HepG2 (cell line): Measurements from ENCODE around the gene MFRP. TPM values are rescaled to one million over a fixed set of nuclear protein-coding genes. Genes with fewer than 3 reads are reported as not detected.

Experiments used
- ATAC-seq: fragments of 200-7000 bp; cut with Tn5 transposase; 3 replicates; pipeline ENCODE4 v1.9.1; 2020; ENCODE audit warnings: mild to moderate bottlenecking, moderate library complexity
- BruUV-seq: library from RNA; stranded (reverse); fragments of 400-500 nt; replicated peaks from 2 replicates; lab custom pipeline; 2021; lab: Mats Ljungman, UMichigan
- CTCF ChIA-PET: fragments of 300-600 bp; formaldehyde crosslinking; extraction: SDS; loops from one replicate; lab custom pipeline; 2021; ENCODE audit warnings: low total read pairs, inconsistent platforms, low intra/inter-chr PET ratio; lab: Yijun Ruan, JAX
- POLR2A ChIA-PET: fragments of 350-600 bp; sonication (Branson Sonifier 250); formaldehyde crosslinking; loops from one replicate; lab custom pipeline; 2020; ENCODE audit warnings: antibody characterized with exemption, inconsistent platforms; lab: Yijun Ruan, JAX
- DNase-seq: peaks from one replicate; pipeline ENCODE4 v3.0.0-alpha.2; 2015; ENCODE audit warnings: low spot score
- FAIRE-seq: peaks from 3 replicates; lab custom pipeline; 2011; peaks lifted over from hg19 to GRCh38; lab: Jason Lieb, UNC
- H2AFZ ChIP-seq: one replicate; pipeline ENCODE4 v1.6.1; 2011; ENCODE audit warnings: low read length, inconsistent platforms
- H3K27ac ChIP-seq: fragments of 300-600 bp; 3 replicates; pipeline ENCODE4 v1.8.0; 2011; ENCODE audit warnings: mixed run types, mild to moderate bottlenecking, mixed read lengths, low read length, inconsistent platforms; ENCODE audit not compliant: insufficient read depth; ENCODE audit errors: extremely low read length
- H3K27me3 ChIP-seq, 2 experiments: fragments of 200-600 bp in 1 of 2; 2 replicates in 1 of 2; 3 replicates in 1 of 2; pipeline versions ENCODE4 v1.6.0 to v1.8.0; 2011; ENCODE audit warnings: low read length in 2 of 2, mild to moderate bottlenecking in 2 of 2, moderate library complexity in 2 of 2, inconsistent platforms in 1 of 2; ENCODE audit not compliant: insufficient read depth in 2 of 2, control insufficient read depth in 1 of 2
- H3K36me3 ChIP-seq, 2 experiments: fragments of 200-600 bp in 1 of 2; replicated peaks in 1 of 2; 2 replicates in 1 of 2; 3 replicates in 1 of 2; pipeline versions ENCODE4 v1.5.1 to v1.8.0; 2011; ENCODE audit warnings: low read length in 2 of 2, inconsistent platforms in 1 of 2; ENCODE audit not compliant: insufficient read depth in 2 of 2, control insufficient read depth in 1 of 2
- H3K4me1 ChIP-seq: 2 replicates; pipeline ENCODE4 v1.5.1; 2012; ENCODE audit warnings: low read length, inconsistent platforms; ENCODE audit not compliant: insufficient read depth
- H3K4me2 ChIP-seq: 2 replicates; pipeline ENCODE4 v1.6.0; 2011; ENCODE audit warnings: low read depth, low read length, inconsistent platforms
- H3K4me3 ChIP-seq, 3 experiments: fragments of 200-600 bp in 1 of 3; sonication (generic), shearing (Covaris generic) in 1 of 3; replicated peaks in 1 of 3; 2 replicates each; pipeline ENCODE4 v1.5.1; 2011 to 2016; ENCODE audit warnings: low read length in 3 of 3, inconsistent platforms in 2 of 3, low read depth in 2 of 3, mild to moderate bottlenecking in 2 of 3, control low read depth in 1 of 3, mixed read lengths in 1 of 3; ENCODE audit not compliant: insufficient read depth in 1 of 3
- H3K79me2 ChIP-seq: one replicate; pipeline ENCODE4 v1.6.1; 2011; ENCODE audit warnings: low read length, inconsistent platforms; ENCODE audit not compliant: insufficient read depth
- H3K9ac ChIP-seq: 2 replicates; pipeline ENCODE4 v1.6.0; 2011; ENCODE audit warnings: mild to moderate bottlenecking, low read depth, low read length, inconsistent platforms; ENCODE audit not compliant: insufficient read depth
- H3K9me3 ChIP-seq: 2 replicates; pipeline ENCODE4 v1.5.1; 2012; ENCODE audit warnings: mild to moderate bottlenecking, low read length
- H4K20me1 ChIP-seq: 2 replicates; pipeline ENCODE4 v1.6.0; 2011; ENCODE audit warnings: inconsistent platforms, mild to moderate bottlenecking, low read length, moderate library complexity; ENCODE audit not compliant: insufficient read depth
- EED ChIP-seq: sonication (generic); formaldehyde crosslinking; IDR thresholded peaks from 2 replicates; pipeline ENCODE4 v1.5.0; 2020; ENCODE audit warnings: mild to moderate bottlenecking, missing genetic modification reagents
- GLI4 ChIP-seq: sonication (generic); formaldehyde crosslinking; IDR thresholded peaks from 2 replicates; pipeline ENCODE4 v1.5.1; 2020; ENCODE audit warnings: missing genetic modification reagents, mild to moderate bottlenecking, moderate library complexity, borderline replicate concordance
- HNRNPK ChIP-seq: fragments of 200-400 bp; formaldehyde crosslinking; IDR thresholded peaks from 2 replicates; pipeline ENCODE4 v1.6.1; 2018; ENCODE audit warnings: low read length, low read depth, moderate library complexity, mild to moderate bottlenecking; ENCODE audit not compliant: poor library complexity, severe bottlenecking
- IRF2 ChIP-seq: IDR thresholded peaks from 2 replicates; pipeline ENCODE4 v1.6.1; 2018; ENCODE audit warnings: missing genetic modification reagents, missing compliant biosample characterization
- MNT ChIP-seq: fragments of 450-650 bp; IDR thresholded peaks from 2 replicates; pipeline ENCODE4 v1.6.1; 2016
- MXI1 ChIP-seq: IDR thresholded peaks from 3 replicates; pipeline ENCODE4 v1.6.1; 2012; ENCODE audit warnings: low read depth, low read length, inconsistent platforms, borderline replicate concordance
- PHB2 ChIP-seq: fragments of 450-650 bp; IDR thresholded peaks from 2 replicates; pipeline ENCODE4 v1.6.1; 2018; ENCODE audit not compliant: partially characterized antibody
- PPARG ChIP-seq: conservative IDR thresholded peaks from 2 replicates; pipeline ENCODE4 v1.6.1; 2016; ENCODE audit warnings: missing biosample characterization, missing genetic modification reagents
- SMAD3 ChIP-seq: sonication (generic); formaldehyde crosslinking; IDR thresholded peaks from 2 replicates; pipeline ENCODE4 v1.4.0; 2020; ENCODE audit warnings: missing genetic modification reagents
- SMAD9 ChIP-seq: sonication (generic); formaldehyde crosslinking; IDR thresholded peaks from 2 replicates; pipeline ENCODE4 v1.5.1; 2020; ENCODE audit warnings: mild to moderate bottlenecking, missing genetic modification reagents
- SP140L ChIP-seq: sonication (generic); formaldehyde crosslinking; IDR thresholded peaks from 2 replicates; pipeline ENCODE4 v1.4.0; 2020; ENCODE audit warnings: missing genetic modification reagents, borderline replicate concordance
- TBP ChIP-seq: sonication (generic); formaldehyde crosslinking; IDR thresholded peaks from 2 replicates; pipeline ENCODE4 v1.5.0; 2020; ENCODE audit warnings: missing genetic modification reagents
- ZNF460 ChIP-seq: sonication (generic); formaldehyde crosslinking; IDR thresholded peaks from 2 replicates; pipeline ENCODE4 v1.5.1; 2020; ENCODE audit warnings: missing genetic modification reagents, mild to moderate bottlenecking, borderline replicate concordance
- ZNF484 ChIP-seq: sonication (generic); formaldehyde crosslinking; IDR thresholded peaks from 2 replicates; pipeline ENCODE4 v1.5.1; 2020; ENCODE audit warnings: mild to moderate bottlenecking, low read depth, missing genetic modification reagents, borderline replicate concordance
- ZNF569 ChIP-seq: sonication (generic); formaldehyde crosslinking; IDR thresholded peaks from 2 replicates; pipeline ENCODE4 v1.5.0; 2020; ENCODE audit warnings: mild to moderate bottlenecking, missing genetic modification reagents, moderate library complexity, borderline replicate concordance
- ZNF570 ChIP-seq: sonication (generic); formaldehyde crosslinking; IDR thresholded peaks from 2 replicates; pipeline ENCODE4 v1.4.0; 2020; ENCODE audit warnings: mild to moderate bottlenecking, missing genetic modification reagents, borderline replicate concordance
- ZNF572 ChIP-seq: sonication (generic); formaldehyde crosslinking; IDR thresholded peaks from 2 replicates; pipeline ENCODE4 v1.5.1; 2020; ENCODE audit warnings: mild to moderate bottlenecking, missing genetic modification reagents
- ZNF883 ChIP-seq: sonication (generic); formaldehyde crosslinking; IDR thresholded peaks from 2 replicates; pipeline ENCODE4 v1.5.1; 2020; ENCODE audit warnings: mild to moderate bottlenecking, missing genetic modification reagents; ENCODE audit errors: not compliant biosample characterization
- WGBS: methylation state at CpG from one replicate; pipeline ENCODE4 v1.1.6; 2017; ENCODE audit warnings: low lambda C conversion rate; 5-methylcytosine and 5-hydroxymethylcytosine counted together
- in situ Hi-C: cut with HindIII; loops from 2 replicates; pipeline ENCODE4 v1.10.0; 2017; ENCODE audit warnings: low pct_unique_long_range_greater_than_20kb; ENCODE audit not compliant: extremely low pct_ligation_motif_present
- intact Hi-C: fragments of 100-400 bp; cut with micrococcal nuclease; formaldehyde crosslinking; loops from one replicate; pipeline ENCODE4 v1.10.0; 2022; ENCODE audit not compliant: unreplicated experiment
- polyA plus RNA-seq, 8 experiments: library from polyadenylated mRNA; depleted of rRNA in 3 of 8; stranded (reverse) in 7 of 8; unstranded in 1 of 8; fragments of >200 nt; fragmentation: Illumina TruSeq in 4 of 8; extraction: Trizol in 4 of 8; gene quantifications; 2 replicates each; pipeline versions ENCODE4 v1.2.1 to v1.2.3, GENCODE V29; 2011 to 2016; ENCODE audit warnings: low read depth in 4 of 8, missing spikeins in 1 of 8, mixed read lengths in 1 of 8; ENCODE audit not compliant: insufficient read depth in 1 of 8
- total RNA-seq, 5 experiments: library from RNA; depleted of rRNA; stranded (reverse); fragments of >200 nt; fragmentation: Illumina TruSeq; extraction: Trizol; gene quantifications; 2 replicates each; pipeline ENCODE4 v1.2.3, GENCODE V29; 2016; ENCODE audit warnings: low read depth in 1 of 5

The MFRP gene
- total and polyA plus RNA-seq, 2 of the 13 experiments (the other 11 are each of a cell fraction or from before 2014, with no cell fraction given), result not detected

DNA sequence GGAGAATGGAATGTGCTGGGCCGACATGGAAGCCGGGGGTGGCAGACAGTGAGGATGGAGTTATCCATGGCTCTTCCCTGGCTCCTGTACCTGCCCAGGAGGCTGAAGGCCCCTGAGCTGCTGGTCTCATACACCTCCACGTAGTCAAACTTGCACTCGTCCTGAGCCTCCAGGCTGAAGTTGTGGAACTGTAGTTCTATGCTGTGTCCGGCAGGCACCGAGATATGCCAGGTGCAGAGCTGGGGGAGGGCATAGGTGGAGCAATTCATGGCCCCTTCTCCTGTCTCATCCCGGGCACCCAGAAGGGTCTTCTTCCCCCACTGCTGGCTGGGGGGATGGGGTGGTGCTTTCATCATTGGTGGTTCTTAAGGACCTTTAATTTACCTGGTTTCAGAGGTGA, 2.8 kb downstream of the MFRP start:
- no peak for FAIRE-seq
- CTCF ChIA-PET, result no interaction called here
- Histone ChIP-seq H3K4me3 (no peak overlapping the region), H3K9ac (no peak overlapping the region), H3K36me3 (no peaks in the 10 kb centered on the region), H3K9me3 (no peaks in the 10 kb centered on the region), H3K4me2 (no peak overlapping the region), H3K27ac (no peak overlapping the region), H4K20me1 (no peaks in the 10 kb centered on the region), H3K4me1 (peaks cover 33% of the 10 kb centered on the region), H2AFZ (no peak overlapping the region), H3K79me2 (no peaks in the 10 kb centered on the region), H3K27me3 (peaks cover 2 to 56% of the 10 kb centered on the region in 2 experiments; a peak in 4 of 5 replicates)
- WGBS, result 50% methylated on average over 7 of the region's 7 CpGs
- POLR2A ChIA-PET, result interaction anchor here (1.8 kb wide), 1 partner anchor 25 kb away, joined by 4 read pairs; no protein-coding TSS in a partner anchor
- TF ChIP-seq ZNF569 (CRISPR knock-in tag) (no peak), HNRNPK (no peak), ZNF460 (CRISPR knock-in tag) (no peak), SMAD3 (CRISPR knock-in tag) (no peak), ZNF570 (CRISPR knock-in tag) (no peak), IRF2 (CRISPR knock-in tag) (no peak), GLI4 (CRISPR knock-in tag) (no peak), MXI1 (no peak), SMAD9 (no peak), SP140L (no peak), ZNF484 (CRISPR knock-in tag) (no peak), PPARG (CRISPR knock-in tag) (no peak), TBP (no peak), PHB2 (no peak), ZNF572 (CRISPR knock-in tag) (no peak), MNT (no peak), ZNF883 (CRISPR knock-in tag) (no peak), EED (CRISPR knock-in tag) (no peak)
- no peak for ATAC-seq
- in situ Hi-C loops (no loop called here), intact Hi-C loops (no loop called here)
- BruUV-seq, result no TSS peak
- DNase-seq, result no peak
